ENCODE data around the gene TMEM120B. TPM values are rescaled to one million over a fixed set of nuclear protein-coding genes. Genes with fewer than 3 reads are reported as not detected.

The TMEM120B gene
- total RNA-seq, 1 experiment from 2014 or later = 15.5 TPM

- POLR2A ChIA-PET = no interaction called here
- H3K4me3 Mint-ChIP-seq (ENCODE audit: unreplicated experiment) = no peak overlapping the region
- Histone ChIP-seq H3K27me3 (replicated peaks; ENCODE audit: control insufficient read depth, insufficient read depth, low read length) (no peaks in the 10 kb centered on the region), H3K9me3 (no peaks in the 10 kb centered on the region), H3K36me3 (ENCODE audit: control insufficient read depth, insufficient read depth, low read length) (no peaks in the 10 kb centered on the region), H3K4me3 (ENCODE audit: low read depth, low read length) (no peak overlapping the region), H3K4me1 (no peaks in the 10 kb centered on the region)
- no TSS peak for BruUV-seq (replicated peaks)
- no peaks in the 10 kb centered on the region for H3K9me3 Mint-ChIP-seq (ENCODE audit: unreplicated experiment)
- peaks cover 29% of the 10 kb centered on the region for H3K36me3 Mint-ChIP-seq (ENCODE audit: insufficient read depth, unreplicated experiment)
- intact Hi-C loops (cut with micrococcal nuclease; ENCODE audit: unreplicated experiment) = no loop called here
- CTCF ChIA-PET = interaction anchor here (0.7 kb wide), 1 partner anchor 301 kb away, joined by 4 read pairs; no protein-coding TSS in a partner anchor
- no peak for DNase-seq
- no peaks in the 10 kb centered on the region for H3K27me3 Mint-ChIP-seq (ENCODE audit: insufficient read depth, unreplicated experiment)
- TF ChIP-seq CTCF (IDR thresholded peaks at IDR 0.05; ENCODE audit: insufficient read depth in 1 of 2, low read depth in 1 of 2, low read length in 1 of 2, severe bottlenecking in 1 of 2, unreplicated experiment in 1 of 2) = no peak
- no peak overlapping the region for H3K27ac Mint-ChIP-seq (ENCODE audit: unreplicated experiment)
- no peaks in the 10 kb centered on the region for H3K4me1 Mint-ChIP-seq (ENCODE audit: low read depth, unreplicated experiment)
These were observed 10.6 kb downstream of the TMEM120B start for GRCh38 chr12:121723200-121723599.

GRCh38 chr12:121724925-121725324 lies 12.4 kb downstream of the TMEM120B start:
- POLR2A ChIA-PET = no interaction called here
- intact Hi-C loops (cut with micrococcal nuclease; ENCODE audit: unreplicated experiment) = no loop called here
- no peaks in the 10 kb centered on the region for H3K4me1 Mint-ChIP-seq (ENCODE audit: low read depth, unreplicated experiment)

GRCh38 chr12:121725423-121725822 lies 12.9 kb downstream of the TMEM120B start:
- ChIA-PET POLR2A (no interaction called here), CTCF (no interaction called here)
- TF ChIP-seq CTCF (IDR thresholded peaks at IDR 0.05; ENCODE audit: insufficient read depth in 1 of 2, low read depth in 1 of 2, low read length in 1 of 2, severe bottlenecking in 1 of 2, unreplicated experiment in 1 of 2) = no peak
- Mint-ChIP-seq H3K4me1 (ENCODE audit: low read depth, unreplicated experiment) (no peaks in the 10 kb centered on the region), H3K27me3 (ENCODE audit: insufficient read depth, unreplicated experiment) (no peaks in the 10 kb centered on the region), H3K36me3 (ENCODE audit: insufficient read depth, unreplicated experiment) (peaks cover 29% of the 10 kb centered on the region), H3K9me3 (ENCODE audit: unreplicated experiment) (no peaks in the 10 kb centered on the region), H3K27ac (ENCODE audit: unreplicated experiment) (no peak overlapping the region), H3K4me3 (ENCODE audit: unreplicated experiment) (no peak overlapping the region)
- DNase-seq = no peak
- H3K27me3 ChIP-seq (replicated peaks; ENCODE audit: control insufficient read depth, insufficient read depth, low read length) = no peaks in the 10 kb centered on the region
- no TSS peak for BruUV-seq (replicated peaks)
- no peaks in the 10 kb centered on the region for H3K4me1 ChIP-seq
- H3K36me3 ChIP-seq (ENCODE audit: control insufficient read depth, insufficient read depth, low read length) = no peaks in the 10 kb centered on the region
- intact Hi-C loops (cut with micrococcal nuclease; ENCODE audit: unreplicated experiment) = no loop called here
- H3K4me3 ChIP-seq (ENCODE audit: low read depth, low read length) = no peak overlapping the region
- no peaks in the 10 kb centered on the region for H3K9me3 ChIP-seq

More at GRCh38 chr12:121724925-121725324, 12.4 kb downstream of the TMEM120B start:
- TF ChIP-seq CTCF (IDR thresholded peaks at IDR 0.05; ENCODE audit: insufficient read depth in 1 of 2, low read depth in 1 of 2, low read length in 1 of 2, severe bottlenecking in 1 of 2, unreplicated experiment in 1 of 2) = no peak
- Mint-ChIP-seq H3K4me3 (ENCODE audit: unreplicated experiment) (no peak overlapping the region), H3K27ac (ENCODE audit: unreplicated experiment) (no peak overlapping the region), H3K9me3 (ENCODE audit: unreplicated experiment) (no peaks in the 10 kb centered on the region), H3K27me3 (ENCODE audit: insufficient read depth, unreplicated experiment) (no peaks in the 10 kb centered on the region), H3K36me3 (ENCODE audit: insufficient read depth, unreplicated experiment) (peaks cover 29% of the 10 kb centered on the region)
- CTCF ChIA-PET = interaction anchor here (0.7 to 1.1 kb wide), 2 partner anchors 13 to 22 kb away, joined by 3 read pairs; partner anchors contain the start of gene TMEM120B
- DNase-seq = no peak
- Histone ChIP-seq H3K36me3 (ENCODE audit: control insufficient read depth, insufficient read depth, low read length) (no peaks in the 10 kb centered on the region), H3K9me3 (no peaks in the 10 kb centered on the region), H3K4me1 (no peaks in the 10 kb centered on the region), H3K27me3 (replicated peaks; ENCODE audit: control insufficient read depth, insufficient read depth, low read length) (no peaks in the 10 kb centered on the region), H3K4me3 (ENCODE audit: low read depth, low read length) (no peak overlapping the region)
- BruUV-seq (replicated peaks) = no TSS peak
